Measurements from ENCODE around the gene BRINP3.
A peak's percentile ranks its signal among the peaks of the same experiment; 100 is the strongest.

Gene BRINP3

GRCh38 chr1:190444464-190444863 is 33.2 kb downstream of the BRINP3 start:
- DNase-seq: no peak

GRCh38 chr1:190439447-190439846 is 38.2 kb downstream of the BRINP3 start:
- DNase-seq: no peak

DNA sequence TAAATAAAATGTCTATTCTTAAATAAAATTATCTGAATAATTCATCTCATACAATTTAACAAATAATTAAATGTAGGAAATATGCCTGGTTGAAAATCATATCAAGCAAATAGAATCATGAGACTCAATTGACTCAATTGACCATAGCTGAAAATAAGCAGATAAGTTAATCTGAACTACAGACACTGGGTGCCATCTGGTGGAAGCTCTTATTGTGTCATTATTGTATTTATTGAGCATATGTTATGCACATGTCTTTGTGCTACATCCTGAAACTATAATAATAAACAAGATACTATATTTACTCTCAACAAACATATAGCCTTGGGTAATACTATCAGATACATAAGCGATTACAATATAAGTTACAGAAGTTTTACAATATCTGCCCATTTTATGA is 41.0 kb downstream of the BRINP3 start:
- peak; percentile 40 for DNase-seq

DNA sequence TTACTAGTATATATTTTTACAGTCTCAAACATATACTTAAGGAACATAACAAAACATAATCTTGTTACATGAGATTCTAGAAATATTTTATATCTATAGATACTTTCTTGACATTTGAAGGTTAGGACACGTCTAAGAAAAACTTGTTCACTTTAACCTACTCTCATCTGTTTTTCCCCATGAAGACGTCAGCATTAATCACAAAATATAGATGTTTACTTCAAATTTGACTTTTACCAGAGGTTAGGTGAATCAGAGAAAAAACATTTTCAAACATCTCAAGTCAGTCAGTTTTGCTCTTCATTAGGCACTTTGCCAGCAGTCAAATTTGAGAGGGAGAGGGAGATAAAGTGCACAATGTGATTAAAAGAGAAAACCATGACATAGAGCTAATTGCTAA is 47.7 kb downstream of the BRINP3 start:
- DNase-seq: no peak

- no peak for DNase-seq
Observed at GRCh38 chr1:190429141-190429540, 48.5 kb downstream of the BRINP3 start.

DNA sequence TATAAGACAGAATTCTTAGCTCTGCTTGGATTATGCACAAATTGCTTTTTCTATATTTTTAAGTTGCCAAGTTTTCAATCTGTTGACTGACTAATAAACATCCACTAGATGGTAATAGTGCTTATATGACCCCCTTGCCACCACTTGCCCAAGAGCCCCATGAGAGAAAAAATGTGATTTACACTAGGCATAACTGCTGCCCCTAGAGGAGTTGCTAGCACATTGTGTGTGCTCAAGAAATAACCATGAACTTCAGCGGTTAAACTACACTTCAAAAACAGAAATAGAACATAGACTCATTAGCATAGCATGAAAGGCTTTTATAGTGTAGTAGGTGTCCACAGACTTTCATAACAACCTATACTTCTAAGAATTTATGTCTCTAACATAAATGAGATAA is 61.4 kb downstream of the BRINP3 start:
- DNase-seq: no peak

DNA sequence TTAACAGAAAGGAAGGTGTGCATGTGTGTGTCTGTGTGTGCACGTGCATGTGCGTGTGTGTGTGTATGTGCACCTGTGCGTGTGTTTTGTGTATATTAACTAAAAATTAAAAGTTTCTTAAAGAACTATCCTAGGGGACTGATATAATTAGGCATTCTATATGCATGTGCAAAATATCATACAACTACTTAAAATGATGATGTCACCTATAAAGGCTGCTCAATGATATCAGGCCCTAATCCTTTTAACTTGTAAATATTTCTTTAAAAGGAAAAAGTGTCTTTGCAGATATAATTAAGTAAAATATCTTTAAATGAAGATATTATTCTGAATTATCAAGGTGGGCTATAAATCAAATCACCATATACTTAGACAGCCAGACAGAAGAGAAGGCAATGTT is 64.5 kb downstream of the BRINP3 start:
- DNase-seq: no peak

DNA sequence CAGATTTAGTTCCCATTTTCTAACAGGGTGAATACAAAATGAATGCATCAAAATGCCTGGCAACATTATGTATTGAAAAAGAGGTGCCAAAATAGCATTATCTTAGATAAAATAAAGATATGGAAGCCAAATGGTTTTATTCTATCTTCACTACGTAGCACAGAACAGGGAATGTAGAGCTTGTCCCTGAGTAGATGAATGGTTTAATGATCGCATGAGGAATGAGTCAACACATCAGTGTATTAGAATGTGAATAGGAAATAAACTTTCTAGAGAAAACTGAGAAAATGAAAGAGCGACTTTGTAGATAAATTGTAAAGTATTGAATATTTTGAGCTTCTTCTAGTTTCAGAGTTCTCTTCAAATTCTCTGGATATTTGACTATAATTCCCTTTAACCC is 74.3 kb downstream of the BRINP3 start:
- DNase-seq: no peak

DNA sequence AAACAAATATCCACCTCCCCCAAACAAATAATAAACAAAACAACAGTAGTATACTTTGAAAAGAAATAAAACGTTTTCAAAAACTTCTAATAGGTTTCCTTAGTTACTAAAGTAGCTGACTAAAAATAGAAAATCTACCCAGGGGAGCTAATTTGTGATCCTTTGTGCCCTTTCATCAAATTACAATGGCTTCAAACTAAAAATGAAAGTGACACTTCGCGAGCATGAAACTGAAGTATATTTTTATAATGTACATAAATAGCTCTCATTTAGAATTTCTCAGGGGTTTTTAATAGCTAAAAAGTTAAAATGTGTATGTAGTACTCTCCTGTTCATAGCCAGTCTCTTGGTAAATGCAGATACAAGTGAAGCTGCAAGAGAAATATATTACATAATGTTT is 78.4 kb downstream of the BRINP3 start:
- no peak for DNase-seq

GRCh38 chr1:190391582-190391981 is 86.1 kb downstream of the BRINP3 start:
- no peak for DNase-seq

DNA sequence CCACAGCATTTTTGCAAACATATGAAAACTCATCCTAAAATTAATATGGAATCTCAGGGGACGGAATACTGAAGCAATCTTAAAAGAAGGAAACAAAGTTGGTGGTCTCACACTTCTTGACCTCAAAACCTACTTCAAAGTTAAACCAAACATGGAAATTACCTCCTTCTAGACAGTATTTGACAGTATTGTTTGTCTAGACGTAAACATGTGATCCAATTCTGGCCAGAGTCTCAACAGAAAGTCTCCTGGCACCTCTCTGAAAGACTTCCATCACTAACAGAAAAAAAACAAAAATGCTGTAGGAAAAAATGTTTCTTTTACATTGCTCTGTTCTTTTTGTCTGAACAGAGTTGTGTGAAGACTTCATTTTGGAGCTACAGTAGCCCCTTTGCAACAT is 99.7 kb downstream of the BRINP3 start:
- no peak for DNase-seq

- DNase-seq: no peak
Observed at GRCh38 chr1:190377294-190377693, 100.4 kb downstream of the BRINP3 start.

GRCh38 chr1:190376044-190376443 is 101.6 kb downstream of the BRINP3 start:
- DNase-seq: no peak

- peak; percentile 50 for DNase-seq
Observed at GRCh38 chr1:190373705-190374336, 103.8 kb downstream of the BRINP3 start.

DNA sequence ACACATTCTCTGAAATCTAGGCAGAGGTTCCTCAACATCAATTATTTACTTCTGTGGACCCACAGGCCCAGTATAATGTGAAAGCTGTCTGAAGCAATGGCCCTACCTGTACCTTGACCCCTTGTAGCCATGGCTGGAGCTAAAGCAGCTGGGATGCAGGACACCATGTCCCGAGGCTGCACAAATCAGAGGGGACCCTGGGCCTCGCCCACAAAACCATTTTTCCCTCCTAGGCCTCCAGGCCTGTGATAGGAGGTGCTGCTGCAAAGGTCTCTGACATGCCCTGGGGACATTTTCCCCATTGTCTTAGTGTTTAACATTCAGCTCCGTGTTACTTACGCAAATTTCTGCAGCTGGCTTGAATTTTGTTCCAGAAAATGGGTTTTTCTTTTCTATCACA is 110.5 kb downstream of the BRINP3 start:
- DNase-seq: no peak

DNA sequence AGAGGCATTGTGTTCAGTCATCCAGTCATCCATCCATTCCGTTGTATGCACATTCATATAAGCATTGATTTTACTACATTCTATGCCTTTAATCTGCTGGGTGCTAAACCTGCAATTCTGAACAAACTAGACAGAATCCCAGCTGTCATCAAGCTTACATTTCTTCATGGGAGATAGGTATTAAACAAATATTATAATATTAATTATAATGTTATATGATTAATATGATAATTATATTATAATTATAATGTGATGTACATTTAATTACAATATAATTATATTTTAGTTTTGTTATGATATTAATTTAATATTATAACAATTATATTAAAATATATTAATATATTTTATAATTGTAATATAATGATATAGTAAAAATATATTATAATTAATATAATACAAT is 112.4 kb downstream of the BRINP3 start:
- DNase-seq: no peak

DNA sequence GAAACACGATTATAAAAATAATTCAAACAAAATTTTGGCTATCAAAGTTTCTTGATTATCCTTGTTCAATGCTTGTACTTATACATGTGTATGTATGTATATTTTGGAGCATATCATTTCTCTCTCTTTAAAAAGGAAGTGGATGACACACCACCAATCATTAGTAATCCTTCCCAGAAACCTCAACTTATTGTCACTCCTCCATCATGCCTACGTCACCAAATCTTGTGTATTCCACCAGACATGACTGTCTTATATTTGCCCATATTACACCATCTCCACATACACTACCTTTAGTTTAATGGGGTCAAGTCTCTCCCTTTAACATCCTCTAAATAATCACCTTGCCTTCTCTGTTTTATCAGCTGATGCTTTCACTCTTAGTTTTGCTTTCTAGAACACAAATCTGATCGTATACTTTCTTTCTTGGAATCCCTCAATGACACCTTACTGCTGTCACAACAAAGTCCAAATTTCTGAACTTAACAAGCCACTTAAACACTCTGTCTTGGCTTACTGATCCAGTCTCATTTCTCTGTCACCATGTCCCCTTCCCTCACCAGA is 124.0 kb downstream of the BRINP3 start:
- DNase-seq: no peak

DNA sequence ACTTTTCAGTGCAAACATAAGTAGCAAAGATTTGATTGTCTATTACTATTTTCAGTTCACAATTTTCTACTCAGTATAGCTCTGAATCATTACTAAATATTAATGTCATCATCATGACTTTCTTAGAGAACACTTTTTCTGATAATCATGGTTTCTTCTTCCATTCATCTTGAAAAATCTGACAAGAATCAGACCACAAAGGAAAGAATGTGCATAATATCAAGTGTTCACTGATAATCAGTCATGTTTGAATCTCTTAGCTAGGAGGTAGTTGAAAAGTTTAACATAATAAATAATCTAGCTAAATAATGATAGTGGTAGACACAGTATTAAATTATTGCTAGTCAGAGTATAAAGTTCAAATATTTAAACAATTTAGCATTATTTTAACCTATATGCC is 133.2 kb downstream of the BRINP3 start:
- DNase-seq: no peak

GRCh38 chr1:190338829-190339228 is 138.8 kb downstream of the BRINP3 start:
- no peak for DNase-seq

DNA sequence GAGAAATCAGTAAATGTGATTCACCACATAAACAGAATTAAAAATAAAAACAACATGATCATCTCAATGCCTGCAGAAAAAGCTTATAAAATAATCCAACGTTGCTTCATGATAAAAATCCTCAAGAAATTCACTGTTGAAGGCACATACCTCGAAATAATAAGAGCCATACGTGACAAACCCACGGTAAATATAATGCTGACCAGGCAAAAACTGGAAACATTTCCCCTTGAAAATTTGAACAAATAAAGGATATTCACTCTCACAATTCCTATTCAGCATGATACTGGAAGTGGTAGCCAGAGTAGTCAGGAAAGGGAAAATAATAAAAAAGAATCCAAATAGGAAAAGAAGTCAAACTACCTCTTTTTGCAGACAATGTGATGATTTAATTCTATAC is 148.8 kb downstream of the BRINP3 start:
- DNase-seq: no peak

DNA sequence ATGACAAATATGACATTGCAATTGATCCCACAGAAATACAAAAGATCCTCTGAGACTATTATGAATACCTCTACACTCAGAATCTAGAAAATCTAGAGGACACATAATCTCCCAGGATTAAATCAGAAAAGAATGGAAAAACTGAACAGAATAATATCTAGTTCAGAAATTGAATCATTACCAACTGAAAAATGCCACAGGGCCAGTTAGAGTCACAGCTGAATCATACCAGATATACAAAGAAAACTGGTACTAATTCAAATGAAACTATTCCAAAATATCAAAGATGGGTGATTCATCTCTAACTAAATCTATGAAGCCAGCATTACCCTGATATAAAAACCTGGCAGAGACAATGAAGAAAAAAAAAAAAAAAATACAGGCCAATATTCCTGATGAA is 149.3 kb downstream of the BRINP3 start:
- no peak for DNase-seq

- no peak for DNase-seq
Observed at GRCh38 chr1:190327271-190327670, 150.4 kb downstream of the BRINP3 start.

GRCh38 chr1:190323530-190323929 is 154.1 kb downstream of the BRINP3 start:
- DNase-seq: no peak

DNA sequence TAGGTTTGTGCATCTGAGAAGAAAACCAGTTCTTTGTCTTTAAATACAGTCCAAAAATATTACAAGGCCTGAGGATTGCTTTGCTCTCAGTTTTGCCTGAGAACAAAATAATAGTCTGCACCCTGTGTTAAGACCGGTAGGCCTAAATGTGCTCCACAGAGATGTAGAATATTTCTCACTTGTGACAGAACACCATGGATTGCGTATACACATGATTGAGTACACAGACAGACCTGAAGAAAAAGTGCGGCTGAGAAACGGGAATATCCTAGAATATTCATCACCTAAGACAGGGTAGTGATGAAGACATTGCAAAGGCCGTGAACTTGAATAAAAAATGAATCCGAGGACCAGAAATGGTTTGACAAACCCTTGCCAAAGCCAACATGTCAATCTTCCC is 155.4 kb downstream of the BRINP3 start:
- DNase-seq: no peak

GRCh38 chr1:190320952-190321351 is 156.7 kb downstream of the BRINP3 start:
- DNase-seq: peak; percentile 1
